Measurements from ENCODE around the gene ACOT11. TPM values are rescaled to one million over a fixed set of nuclear protein-coding genes. Genes with fewer than 3 reads are reported as not detected.

ACOT11 gene
- total and polyA plus RNA-seq, 10 of the 15 experiments (the other 5 are each of a cell fraction or from before 2014, with no cell fraction given): 0.04 to 0.85 (median 0.39) TPM; not detected in 1

DNA sequence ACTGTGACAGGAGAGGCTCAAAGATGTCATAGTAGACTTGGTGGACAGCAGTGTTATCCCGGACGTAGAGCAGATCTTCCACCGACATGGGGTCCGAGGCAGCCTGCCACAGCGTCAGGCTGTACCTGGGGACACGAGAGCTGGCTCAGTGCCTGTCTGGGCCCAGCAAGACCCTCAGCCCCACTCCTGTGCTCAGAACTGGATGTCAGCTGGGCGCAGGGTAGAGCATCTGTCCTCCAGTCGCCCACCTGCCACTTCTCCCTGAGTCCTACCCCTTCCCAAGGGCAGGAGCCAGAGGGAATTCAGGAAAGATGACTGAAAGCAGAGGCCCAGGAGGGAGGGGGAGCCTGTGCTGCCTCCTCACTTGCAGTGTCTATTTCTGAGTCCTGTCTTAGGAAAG lies 63.6 kb downstream of the ACOT11 start (continued):
- TF ChIP-seq NR2C2 (IDR thresholded peaks at IDR 0.05; ENCODE audit: borderline replicate concordance, control insufficient read depth, insufficient read length, low read depth) (no peak), BRCA1 (IDR thresholded peaks at IDR 0.05; ENCODE audit: low read depth, low read length) (no peak), MTA3 (IDR thresholded peaks at IDR 0.05; ENCODE audit: borderline replicate concordance, low read length) (no peak), ZBED1 (IDR thresholded peaks at IDR 0.05; ENCODE audit: borderline replicate concordance) (no peak), MEF2A (IDR thresholded peaks at IDR 0.05; ENCODE audit: insufficient read depth, low read depth, low read length) (no peak)
- TF ChIP-seq, protein P1, sequence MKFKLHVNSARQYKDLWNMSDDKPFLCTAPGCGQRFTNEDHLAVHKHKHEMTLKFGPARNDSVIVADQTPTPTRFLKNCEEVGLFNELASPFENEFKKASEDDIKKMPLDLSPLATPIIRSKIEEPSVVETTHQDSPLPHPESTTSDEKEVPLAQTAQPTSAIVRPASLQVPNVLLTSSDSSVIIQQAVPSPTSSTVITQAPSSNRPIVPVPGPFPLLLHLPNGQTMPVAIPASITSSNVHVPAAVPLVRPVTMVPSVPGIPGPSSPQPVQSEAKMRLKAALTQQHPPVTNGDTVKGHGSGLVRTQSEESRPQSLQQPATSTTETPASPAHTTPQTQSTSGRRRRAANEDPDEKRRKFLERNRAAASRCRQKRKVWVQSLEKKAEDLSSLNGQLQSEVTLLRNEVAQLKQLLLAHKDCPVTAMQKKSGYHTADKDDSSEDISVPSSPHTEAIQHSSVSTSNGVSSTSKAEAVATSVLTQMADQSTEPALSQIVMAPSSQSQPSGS (IDR thresholded peaks at IDR 0.05; ENCODE audit: low read length): no peak
- TF ChIP-seq, protein P2, sequence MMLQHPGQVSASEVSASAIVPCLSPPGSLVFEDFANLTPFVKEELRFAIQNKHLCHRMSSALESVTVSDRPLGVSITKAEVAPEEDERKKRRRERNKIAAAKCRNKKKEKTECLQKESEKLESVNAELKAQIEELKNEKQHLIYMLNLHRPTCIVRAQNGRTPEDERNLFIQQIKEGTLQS (IDR thresholded peaks at IDR 0.05; ENCODE audit: borderline replicate concordance, extremely low read depth, low read depth, low read length): no peak

DNA sequence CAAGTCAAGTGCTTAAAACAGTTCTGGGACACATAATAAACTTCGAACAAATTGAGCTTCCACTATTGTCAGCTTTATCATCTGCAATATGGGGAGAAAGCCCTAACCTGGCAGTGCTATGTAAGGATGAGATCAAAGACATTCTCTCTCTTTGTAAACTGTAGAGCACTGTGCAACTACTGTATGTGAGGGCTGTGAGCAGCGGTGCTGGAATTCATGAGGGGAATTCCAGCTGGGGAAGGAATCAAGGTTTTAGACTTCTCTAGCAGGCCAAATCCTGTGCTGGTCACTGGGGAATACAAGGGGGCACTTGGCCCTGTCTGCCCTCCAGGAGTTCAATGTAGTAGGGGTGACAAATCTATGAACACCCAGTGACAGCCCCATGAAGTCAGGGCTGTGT lies 66.0 kb downstream of the ACOT11 start:
- WGBS (ENCODE audit: insufficient coverage, insufficient replicate concordance, low lambda C conversion rate, missing lambda C conversion rate): 3% methylated on average over 2 of the region's 2 CpGs
- Histone ChIP-seq H4K20me1 (ENCODE audit: control insufficient read depth, insufficient read depth) (no peaks in the 10 kb centered on the region), H3K4me1 (ENCODE audit: control insufficient read depth, insufficient read depth, low read length) (peaks cover 3% of the 10 kb centered on the region; the same call in 1 of the 2 replicates), H3K4me3 (no peak overlapping the region), H3K9ac (ENCODE audit: control insufficient read depth, insufficient read depth, low read length) (no peak overlapping the region), H3K36me3 (ENCODE audit: control insufficient read depth in 2 of 2, insufficient read depth in 2 of 2, low read length in 1 of 2) (no peaks in the 10 kb centered on the region), H3K4me2 (ENCODE audit: control insufficient read depth, insufficient read depth) (no peak overlapping the region), H2AFZ (ENCODE audit: control insufficient read depth, low read depth, low read length) (no peak overlapping the region; the same call in 1 of the 2 replicates), H3K79me2 (ENCODE audit: control insufficient read depth, insufficient read depth, low read length) (no peaks in the 10 kb centered on the region), H3K9me3 (replicated peaks; ENCODE audit: control insufficient read depth, insufficient read depth, low read length) (no peaks in the 10 kb centered on the region), H3K27me3 (replicated peaks in 1 of 2; ENCODE audit: control insufficient read depth in 2 of 2, insufficient read depth in 2 of 2, low read length in 1 of 2) (no peaks in the 10 kb centered on the region), H3K27ac (ENCODE audit: control insufficient read depth, insufficient read depth) (no peak overlapping the region)
- intact Hi-C loops (cut with micrococcal nuclease; ENCODE audit: unreplicated experiment): no loop called here
- ATAC-seq: peak; percentile 50
- CTCF ChIA-PET: interaction anchor here (1.0 kb wide), 1 partner anchor 12 kb away, joined by 3 read pairs; no protein-coding TSS in a partner anchor
- DNase-seq (ENCODE audit: low read depth, low spot score): no peak
- POLR2A ChIA-PET: interaction anchor here (0.9 kb wide), 1 partner anchor 9 kb away, joined by 3 read pairs; no protein-coding TSS in a partner anchor
- RAD21 ChIA-PET (ENCODE audit: unreplicated experiment): no interaction called here
- BruUV-seq (replicated peaks): no TSS peak
- in situ Hi-C loops (cut with MboI): no loop called here
- SMC1A ChIA-PET (ENCODE audit: uncharacterized antibody, unreplicated experiment): interaction anchor here (1.0 to 1.2 kb wide), 2 partner anchors 9 to 26 kb away, joined by 3 read pairs; no protein-coding TSS in a partner anchor
- FAIRE-seq: no peak
- no peak for TF ChIP-seq MYB (IDR thresholded peaks at IDR 0.05; ENCODE audit: borderline replicate concordance, low read depth, low read length)
- TF ChIP-seq, protein P3, sequence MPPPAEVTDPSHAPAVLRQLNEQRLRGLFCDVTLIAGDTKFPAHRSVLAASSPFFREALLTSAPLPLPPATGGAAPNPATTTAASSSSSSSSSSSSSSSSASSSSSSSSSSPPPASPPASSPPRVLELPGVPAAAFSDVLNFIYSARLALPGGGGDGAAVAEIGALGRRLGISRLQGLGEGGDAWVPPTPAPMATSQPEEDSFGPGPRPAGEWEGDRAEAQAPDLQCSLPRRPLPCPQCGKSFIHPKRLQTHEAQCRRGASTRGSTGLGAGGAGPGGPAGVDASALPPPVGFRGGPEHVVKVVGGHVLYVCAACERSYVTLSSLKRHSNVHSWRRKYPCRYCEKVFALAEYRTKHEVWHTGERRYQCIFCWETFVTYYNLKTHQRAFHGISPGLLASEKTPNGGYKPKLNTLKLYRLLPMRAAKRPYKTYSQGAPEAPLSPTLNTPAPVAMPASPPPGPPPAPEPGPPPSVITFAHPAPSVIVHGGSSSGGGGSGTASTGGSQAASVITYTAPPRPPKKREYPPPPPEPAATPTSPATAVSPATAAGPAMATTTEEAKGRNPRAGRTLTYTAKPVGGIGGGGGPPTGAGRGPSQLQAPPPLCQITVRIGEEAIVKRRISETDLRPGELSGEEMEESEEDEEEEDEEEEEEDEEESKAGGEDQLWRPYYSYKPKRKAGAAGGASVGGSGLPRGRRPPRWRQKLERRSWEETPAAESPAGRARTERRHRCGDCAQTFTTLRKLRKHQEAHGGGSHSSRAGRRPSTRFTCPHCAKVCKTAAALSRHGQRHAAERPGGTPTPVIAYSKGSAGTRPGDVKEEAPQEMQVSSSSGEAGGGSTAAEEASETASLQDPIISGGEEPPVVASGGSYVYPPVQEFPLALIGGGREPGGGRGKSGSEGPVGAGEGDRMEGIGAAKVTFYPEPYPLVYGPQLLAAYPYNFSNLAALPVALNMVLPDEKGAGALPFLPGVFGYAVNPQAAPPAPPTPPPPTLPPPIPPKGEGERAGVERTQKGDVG (CRISPR knock-in tag; IDR thresholded peaks at IDR 0.05): no peak
- no peak for TF ChIP-seq HDAC2 (IDR thresholded peaks at IDR 0.05)
- TF ChIP-seq NFIC (IDR thresholded peaks at IDR 0.05; ENCODE audit: low read depth, low read length): no peak
- TF ChIP-seq BRCA1 (IDR thresholded peaks at IDR 0.05; ENCODE audit: low read depth, low read length): no peak
- no peak for TF ChIP-seq RELA (IDR thresholded peaks at IDR 0.05; ENCODE audit: borderline replicate concordance, partially characterized antibody)
- no peak for TF ChIP-seq TCF12 (IDR thresholded peaks at IDR 0.05; ENCODE audit: low read depth, low read length)
- TF ChIP-seq, protein P4, sequence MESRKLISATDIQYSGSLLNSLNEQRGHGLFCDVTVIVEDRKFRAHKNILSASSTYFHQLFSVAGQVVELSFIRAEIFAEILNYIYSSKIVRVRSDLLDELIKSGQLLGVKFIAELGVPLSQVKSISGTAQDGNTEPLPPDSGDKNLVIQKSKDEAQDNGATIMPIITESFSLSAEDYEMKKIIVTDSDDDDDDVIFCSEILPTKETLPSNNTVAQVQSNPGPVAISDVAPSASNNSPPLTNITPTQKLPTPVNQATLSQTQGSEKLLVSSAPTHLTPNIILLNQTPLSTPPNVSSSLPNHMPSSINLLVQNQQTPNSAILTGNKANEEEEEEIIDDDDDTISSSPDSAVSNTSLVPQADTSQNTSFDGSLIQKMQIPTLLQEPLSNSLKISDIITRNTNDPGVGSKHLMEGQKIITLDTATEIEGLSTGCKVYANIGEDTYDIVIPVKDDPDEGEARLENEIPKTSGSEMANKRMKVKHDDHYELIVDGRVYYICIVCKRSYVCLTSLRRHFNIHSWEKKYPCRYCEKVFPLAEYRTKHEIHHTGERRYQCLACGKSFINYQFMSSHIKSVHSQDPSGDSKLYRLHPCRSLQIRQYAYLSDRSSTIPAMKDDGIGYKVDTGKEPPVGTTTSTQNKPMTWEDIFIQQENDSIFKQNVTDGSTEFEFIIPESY (IDR thresholded peaks at IDR 0.05): no peak
- TF ChIP-seq NFYA (IDR thresholded peaks at IDR 0.05; ENCODE audit: borderline replicate concordance, low read depth, low read length): no peak
